ENCODE measurements around the gene UTF1. TPM values are rescaled to one million over a fixed set of nuclear protein-coding genes. Genes with fewer than 3 reads are reported as not detected.

The UTF1 gene
- total RNA-seq, 2 donors from 2014 or later, result not detected

GRCh38 chr10:133236401-133237240, 6.6 kb downstream of the UTF1 start:
- Mint-ChIP-seq H3K27ac (no peak overlapping the region), H3K4me3 (no peak overlapping the region), H3K4me1 (peaks cover 5% of the 10 kb centered on the region), H3K27me3 (peaks cover 29% of the 10 kb centered on the region), H3K9me3 (no peaks in the 10 kb centered on the region), H3K36me3 (ENCODE audit: low read depth) (no peaks in the 10 kb centered on the region)
- peak; percentile 16 for ATAC-seq (replicated peaks)

- Mint-ChIP-seq H3K4me3 (no peak overlapping the region), H3K27me3 (peaks cover 32% of the 10 kb centered on the region), H3K36me3 (ENCODE audit: low read depth) (no peaks in the 10 kb centered on the region), H3K27ac (no peak overlapping the region), H3K9me3 (no peaks in the 10 kb centered on the region), H3K4me1 (peaks cover 5% of the 10 kb centered on the region)
- no peak for ATAC-seq (replicated peaks)
Observed at GRCh38 chr10:133237241-133237587, 7.2 kb downstream of the UTF1 start.

- Mint-ChIP-seq H3K27ac (no peak within 1 kb of the TSS), H3K4me3 (no peak within 1 kb of the TSS), H3K27me3 (peaks cover 36% of the 10 kb centered on the region), H3K9me3 (no peaks in the 10 kb centered on the region), H3K4me1 (peaks cover 5% of the 10 kb centered on the region), H3K36me3 (ENCODE audit: low read depth) (no peaks in the 10 kb centered on the region)
- ATAC-seq (replicated peaks), result no peak
Observed at GRCh38 chr10:133237588-133238465, 7.8 kb downstream of the UTF1 start, which contains the start of gene VENTX. VENTX (plus strand) TSS chr10:133237855; CDS start chr10:133237915, 60 bp downstream.

GRCh38 chr10:133238466-133238804, 8.4 kb downstream of the UTF1 start:
- Mint-ChIP-seq H3K9me3 (no peaks in the 10 kb centered on the region), H3K4me3 (no peak overlapping the region), H3K27me3 (peaks cover 38% of the 10 kb centered on the region), H3K27ac (no peak overlapping the region), H3K36me3 (ENCODE audit: low read depth) (no peaks in the 10 kb centered on the region), H3K4me1 (peaks cover 5% of the 10 kb centered on the region)
- ATAC-seq (replicated peaks), result no peak

- no peaks in the 10 kb centered on the region for H3K9me3 Mint-ChIP-seq
- no peak for ATAC-seq (replicated peaks)
- peaks cover 33% of the 10 kb centered on the region for H3K27me3 Mint-ChIP-seq
- no peak overlapping the region for H3K4me3 Mint-ChIP-seq
- peaks cover 5% of the 10 kb centered on the region for H3K4me1 Mint-ChIP-seq
- no peaks in the 10 kb centered on the region for H3K36me3 Mint-ChIP-seq (ENCODE audit: low read depth)
- H3K27ac Mint-ChIP-seq, result no peak overlapping the region
Observed at GRCh38 chr10:133239990-133240389, 10.0 kb downstream of the UTF1 start.

- peak; percentile 9 for ATAC-seq (replicated peaks)
- Mint-ChIP-seq H3K27ac (no peak overlapping the region), H3K36me3 (ENCODE audit: low read depth) (no peaks in the 10 kb centered on the region), H3K4me3 (peak overlapping the region; percentile 53), H3K9me3 (no peaks in the 10 kb centered on the region), H3K4me1 (peaks cover 5% of the 10 kb centered on the region), H3K27me3 (peaks cover 30% of the 10 kb centered on the region)
Observed at GRCh38 chr10:133241501-133242205, 11.6 kb downstream of the UTF1 start.

- no peak for ATAC-seq (replicated peaks)
- Mint-ChIP-seq H3K27me3 (peaks cover 30% of the 10 kb centered on the region), H3K4me3 (peak overlapping the region; percentile 53), H3K9me3 (no peaks in the 10 kb centered on the region), H3K4me1 (peaks cover 5% of the 10 kb centered on the region), H3K27ac (no peak overlapping the region), H3K36me3 (ENCODE audit: low read depth) (no peaks in the 10 kb centered on the region)
Observed at GRCh38 chr10:133242611-133243356, 12.8 kb downstream of the UTF1 start.

- peaks cover 28% of the 10 kb centered on the region for H3K27me3 Mint-ChIP-seq
- H3K36me3 Mint-ChIP-seq (ENCODE audit: low read depth), result no peaks in the 10 kb centered on the region
Observed at GRCh38 chr10:133243593-133243992, 13.6 kb downstream of the UTF1 start.

GRCh38 chr10:133245439-133246235, 15.6 kb downstream of the UTF1 start:
- H3K9me3 Mint-ChIP-seq, result no peaks in the 10 kb centered on the region
- H3K27ac Mint-ChIP-seq, result no peak overlapping the region
- ATAC-seq (replicated peaks), result no peak
- H3K4me1 Mint-ChIP-seq, result peaks cover 4% of the 10 kb centered on the region
- H3K36me3 Mint-ChIP-seq (ENCODE audit: low read depth), result no peaks in the 10 kb centered on the region
- no peak overlapping the region for H3K4me3 Mint-ChIP-seq
- peaks cover 27% of the 10 kb centered on the region for H3K27me3 Mint-ChIP-seq

More at GRCh38 chr10:133243593-133243992, 13.6 kb downstream of the UTF1 start:
- Mint-ChIP-seq H3K27ac (no peak overlapping the region), H3K4me1 (peaks cover 5% of the 10 kb centered on the region), H3K9me3 (no peaks in the 10 kb centered on the region), H3K4me3 (no peak overlapping the region)
- ATAC-seq (replicated peaks), result no peak

- H3K4me3 Mint-ChIP-seq, result no peak overlapping the region
- no peak for ATAC-seq (replicated peaks)
- H3K36me3 Mint-ChIP-seq (ENCODE audit: low read depth), result no peaks in the 10 kb centered on the region
- no peaks in the 10 kb centered on the region for H3K9me3 Mint-ChIP-seq
- no peaks in the 10 kb centered on the region for H3K4me1 Mint-ChIP-seq
- peaks cover 21% of the 10 kb centered on the region for H3K27me3 Mint-ChIP-seq
- H3K27ac Mint-ChIP-seq, result no peak overlapping the region
Observed at GRCh38 chr10:133246236-133246626, 16.2 kb downstream of the UTF1 start.

GRCh38 chr10:133247681-133248333, 17.8 kb downstream of the UTF1 start:
- H3K27me3 Mint-ChIP-seq, result peaks cover 10% of the 10 kb centered on the region
- no peaks in the 10 kb centered on the region for H3K9me3 Mint-ChIP-seq
- H3K36me3 Mint-ChIP-seq (ENCODE audit: low read depth), result no peaks in the 10 kb centered on the region
- H3K4me3 Mint-ChIP-seq, result no peak overlapping the region
- no peaks in the 10 kb centered on the region for H3K4me1 Mint-ChIP-seq
- no peak overlapping the region for H3K27ac Mint-ChIP-seq
- no peak for ATAC-seq (replicated peaks)

- Mint-ChIP-seq H3K27me3 (peaks cover 5% of the 10 kb centered on the region), H3K36me3 (ENCODE audit: low read depth) (no peaks in the 10 kb centered on the region), H3K4me3 (no peak overlapping the region), H3K4me1 (no peaks in the 10 kb centered on the region), H3K27ac (no peak overlapping the region), H3K9me3 (no peaks in the 10 kb centered on the region)
- ATAC-seq (replicated peaks), result no peak
Observed at GRCh38 chr10:133248334-133248715, 18.3 kb downstream of the UTF1 start.
